Thoracic aorta (tissue), 2 donors: ENCODE results near the gene CIZ1. TPM values are rescaled to one million over a fixed set of nuclear protein-coding genes. Genes with fewer than 3 reads are reported as not detected.
A peak's percentile ranks its signal among the peaks of the same experiment; 100 is the strongest.

Experiments used
- ATAC-seq: fragments of 150-250 bp; one replicate; pipeline ENCODE4 v1.8.0; 2017; ENCODE audit warnings: low read depth; ENCODE audit not compliant: insufficient number of reproducible peaks, low FRiP score
- DNase-seq: peaks from one replicate; pipeline ENCODE4 v3.0.0-alpha.2; 2020; ENCODE audit warnings: low spot score
- H3K27ac ChIP-seq, 2 donors: fragments of 200-600 bp; sonication (generic); 1 replicate in 1 of 2; 2 replicates in 1 of 2; pipeline ENCODE4 v1.5.1; 2016; ENCODE audit warnings: mild to moderate bottlenecking in 2 of 2, moderate library complexity in 2 of 2
- H3K27me3 ChIP-seq: fragments of 200-600 bp; sonication (generic); replicated peaks from 2 replicates; pipeline ENCODE4 v1.6.0; 2016; ENCODE audit warnings: mild to moderate bottlenecking; ENCODE audit not compliant: insufficient read depth
- H3K36me3 ChIP-seq: fragments of 200-600 bp; sonication (generic); one replicate; pipeline ENCODE4 v1.5.1; 2016
- H3K4me1 ChIP-seq, 2 donors: fragments of 200-600 bp; sonication (generic); 1 replicate in 1 of 2; 2 replicates in 1 of 2; pipeline versions ENCODE4 v1.5.1 to v1.6.0; 2016; ENCODE audit warnings: low read depth in 2 of 2, mild to moderate bottlenecking in 1 of 2; ENCODE audit not compliant: control insufficient read depth in 1 of 2
- H3K4me3 ChIP-seq: fragments of 200-600 bp; sonication (generic); 2 replicates; pipeline ENCODE4 v1.5.1; 2016; ENCODE audit warnings: mild to moderate bottlenecking
- H3K9me3 ChIP-seq: fragments of 200-600 bp; sonication (generic); 2 replicates; pipeline ENCODE4 v1.5.1; 2016
- CTCF ChIP-seq: fragments of 200-600 bp; sonication (generic); IDR thresholded peaks from one replicate; pipeline ENCODE4 v1.5.1; 2019; ENCODE audit warnings: antibody characterized with exemption
- total RNA-seq, 2 donors: library from RNA; depleted of rRNA; stranded (reverse); fragments of >200 nt; gene quantifications; one replicate each; pipeline versions ENCODE4 v1.1.0 to v1.2.3, GENCODE V29; 2016

CIZ1 gene
- total RNA-seq, 2 donors from 2014 or later: 68.0 to 86.0 TPM

DNA sequence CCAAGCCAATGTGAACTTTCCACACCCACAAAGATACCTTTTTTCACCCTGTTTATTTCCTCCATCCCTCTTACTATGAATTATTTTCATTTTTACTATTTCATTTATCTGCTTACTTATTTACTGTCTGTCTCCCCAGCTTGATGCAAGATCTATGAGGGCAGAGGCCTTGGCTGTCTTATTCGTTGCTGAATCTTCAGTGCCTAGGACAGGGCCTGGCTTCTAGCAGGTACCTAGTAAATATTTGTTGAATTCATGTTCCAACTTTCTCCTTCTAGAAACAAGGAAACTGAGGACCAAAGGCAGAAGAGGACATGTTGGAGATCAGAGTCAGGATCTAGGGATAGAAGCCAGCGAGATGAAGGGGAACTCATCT lies 11.3 kb upstream of the CIZ1 start:
- Histone ChIP-seq H3K27me3 (peaks cover 8% of the 10 kb centered on the region), H3K4me3 (peak overlapping the region; percentile 72), H3K4me1 (peaks cover 7 to 11% of the 10 kb centered on the region in 2 donors), H3K9me3 (no peaks in the 10 kb centered on the region), H3K27ac (no peak overlapping the region), H3K36me3 (no peaks in the 10 kb centered on the region)
- DNase-seq (no peak), ATAC-seq (no peak)
- TF ChIP-seq CTCF: no peak

DNA sequence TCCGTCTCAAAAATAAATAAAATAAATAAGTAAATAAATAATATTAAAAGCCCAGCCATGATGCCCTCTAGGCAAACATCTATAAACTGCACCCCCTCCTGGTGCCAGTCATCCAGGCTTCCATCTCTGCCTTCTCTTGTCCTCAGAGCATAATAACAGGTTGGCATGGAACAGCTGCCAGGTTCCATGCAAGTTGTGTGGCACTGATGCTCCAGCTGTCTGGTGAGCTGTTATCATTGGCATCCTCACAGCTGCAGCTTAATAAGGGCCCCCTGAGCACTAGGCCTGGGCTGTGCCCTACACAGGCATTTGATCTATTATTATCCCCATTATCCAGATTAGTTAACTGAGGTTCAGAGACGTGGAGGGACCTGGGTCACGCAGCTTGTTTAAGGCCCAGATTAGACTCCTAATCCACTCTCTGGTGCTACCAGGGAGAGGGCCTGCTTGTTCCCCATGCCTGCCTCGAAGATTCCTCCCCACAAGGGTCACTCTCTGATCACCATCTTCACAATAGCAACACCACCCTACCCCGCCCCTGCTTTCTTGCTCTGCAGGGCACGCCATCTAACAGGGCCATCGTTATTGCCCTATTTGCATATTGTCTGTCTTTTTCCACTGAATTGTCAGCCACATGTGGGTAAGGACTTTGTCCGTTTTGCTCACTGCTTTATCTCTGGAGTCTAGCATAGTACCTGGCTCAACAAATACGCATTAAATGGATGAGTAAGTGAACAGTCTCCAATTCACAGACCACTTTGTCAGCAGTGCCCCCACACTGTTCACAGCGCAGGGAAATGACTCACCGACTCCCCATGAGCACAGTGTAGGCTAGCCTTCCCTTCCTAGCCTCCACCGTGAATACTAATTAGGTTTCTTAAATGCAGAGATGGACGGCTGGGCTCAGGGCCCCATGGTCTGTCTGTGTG lies 10.3 kb upstream of the CIZ1 start:
- no peaks in the 10 kb centered on the region for H3K9me3 ChIP-seq
- H3K36me3 ChIP-seq: no peaks in the 10 kb centered on the region
- peaks cover 8% of the 10 kb centered on the region for H3K27me3 ChIP-seq
- DNase-seq (no peak), ATAC-seq (no peak)
- peaks cover 7 to 11% of the 10 kb centered on the region in 2 donors for H3K4me1 ChIP-seq
- no peak overlapping the region for H3K4me3 ChIP-seq
- no peak overlapping the region for H3K27ac ChIP-seq
- no peak for TF ChIP-seq CTCF

DNA sequence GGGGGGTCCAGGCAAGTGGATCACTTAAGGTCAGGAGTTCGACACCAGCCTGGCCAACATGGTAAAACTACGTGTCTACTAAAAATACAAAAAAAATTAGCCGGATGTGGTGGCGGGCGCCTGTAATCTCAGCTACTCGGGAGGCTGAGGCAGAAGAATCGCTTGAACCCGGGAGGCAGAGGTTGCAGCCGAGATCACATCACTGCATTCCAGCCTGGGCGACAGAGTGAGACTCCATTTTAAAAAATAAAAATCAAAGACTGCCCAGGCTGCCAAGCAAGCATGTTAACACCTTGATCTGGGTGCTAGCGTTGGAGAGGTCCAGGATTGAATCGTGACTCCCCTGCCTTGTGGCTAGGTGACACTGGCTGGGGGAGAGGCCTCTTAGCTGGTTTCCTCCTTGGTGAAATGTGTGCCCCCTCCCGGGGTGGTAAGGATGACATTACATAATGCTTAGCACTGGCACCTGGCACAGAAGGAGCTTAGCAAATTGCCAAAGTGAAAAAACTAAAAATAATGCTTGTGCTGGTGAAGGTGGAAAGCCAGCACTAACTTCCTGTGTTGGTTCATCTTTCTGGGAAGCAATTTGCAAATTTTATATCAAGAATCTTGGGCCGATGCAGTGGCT lies 2.2 kb upstream of the CIZ1 start:
- Histone ChIP-seq H3K4me3 (peak overlapping the region; percentile 92), H3K36me3 (peaks cover 5% of the 10 kb centered on the region), H3K9me3 (no peaks in the 10 kb centered on the region), H3K27me3 (no peaks in the 10 kb centered on the region), H3K4me1 (peaks cover 11 to 14% of the 10 kb centered on the region in 2 donors), H3K27ac (peak overlapping the region; percentile 89 to 92)
- ATAC-seq: no peak
- TF ChIP-seq CTCF: no peak
- DNase-seq: no peak

GRCh38 chr9:128192601-128193371 lies 1.4 kb upstream of the CIZ1 start:
- peak overlapping the region; percentile 92 for H3K4me3 ChIP-seq
- ATAC-seq (peak; percentile 18), DNase-seq (peak; percentile 66)
- peak; percentile 20 for TF ChIP-seq CTCF
- H3K9me3 ChIP-seq: no peaks in the 10 kb centered on the region
- peaks cover 5% of the 10 kb centered on the region for H3K36me3 ChIP-seq
- H3K4me1 ChIP-seq: peaks cover 11 to 14% of the 10 kb centered on the region in 2 donors
- H3K27ac ChIP-seq: peak overlapping the region; percentile 89 to 92
- H3K27me3 ChIP-seq: no peaks in the 10 kb centered on the region
